IPS DF 6.9 (cell line): ENCODE data around the gene ARID1A.
A peak's percentile ranks its signal among the peaks of the same experiment; 100 is the strongest.

Source experiments
- DNase-seq: peaks from one replicate; pipeline ENCODE4 v3.0.0-alpha.2; 2013; ENCODE audit warnings: low read depth, low spot score
- H3K27ac ChIP-seq: one replicate; pipeline ENCODE4 v1.5.1; 2013; ENCODE audit warnings: low read length, control low read depth
- H3K27me3 ChIP-seq: 2 replicates; pipeline ENCODE4 v1.6.1; 2013; ENCODE audit warnings: mild to moderate bottlenecking, low read length; ENCODE audit not compliant: control insufficient read depth, insufficient read depth
- H3K36me3 ChIP-seq: 2 replicates; pipeline ENCODE4 v1.6.1; 2013; ENCODE audit warnings: low read length; ENCODE audit not compliant: control insufficient read depth, insufficient read depth
- H3K4me1 ChIP-seq: 2 replicates; pipeline ENCODE4 v1.6.1; 2013; ENCODE audit warnings: low read length; ENCODE audit not compliant: control insufficient read depth, insufficient read depth
- H3K4me3 ChIP-seq: 2 replicates; pipeline ENCODE4 v1.5.1; 2013; ENCODE audit warnings: mild to moderate bottlenecking, low read length
- H3K9me3 ChIP-seq: 2 replicates; pipeline ENCODE4 v1.6.1; 2013; ENCODE audit warnings: low read length, inconsistent platforms; ENCODE audit not compliant: control insufficient read depth, insufficient read depth
- WGBS: extraction: QIAGEN DNeasy Blood & Tissue Kit; methylation state at CpG from one replicate; pipeline ENCODE4 v1.1.7; 2013; ENCODE audit warnings: mixed read lengths, missing lambda C conversion rate; ENCODE audit not compliant: insufficient read length, insufficient coverage; 5-methylcytosine and 5-hydroxymethylcytosine counted together

Gene ARID1A

GRCh38 chr1:26692211-26692792 lies 3.5 kb upstream of the ARID1A start:
- Histone ChIP-seq H3K36me3 (no peaks in the 10 kb centered on the region), H3K27ac (peak overlapping the region; percentile 4), H3K4me3 (peak overlapping the region; percentile 37; the same call in 1 of the 2 replicates), H3K4me1 (no peaks in the 10 kb centered on the region; the same call in 1 of the 2 replicates), H3K27me3 (no peaks in the 10 kb centered on the region), H3K9me3 (no peaks in the 10 kb centered on the region)
- DNase-seq: no peak
- no CpG with 5 or more reads among the region's 30 CpGs for WGBS

- DNase-seq: peak; percentile 96
- H3K27ac ChIP-seq: peak overlapping the region; percentile 4
- H3K4me3 ChIP-seq: peak overlapping the region; percentile 37; the same call in 1 of the 2 replicates
- H3K9me3 ChIP-seq: no peaks in the 10 kb centered on the region
- no peaks in the 10 kb centered on the region; the same call in 1 of the 2 replicates for H3K4me1 ChIP-seq
- H3K36me3 ChIP-seq: no peaks in the 10 kb centered on the region
- H3K27me3 ChIP-seq: no peaks in the 10 kb centered on the region
- no CpG with 5 or more reads among the region's 34 CpGs for WGBS
These were observed 2.9 kb upstream of the ARID1A start for GRCh38 chr1:26692793-26693490.

- no peaks in the 10 kb centered on the region; the same call in 1 of the 2 replicates for H3K4me1 ChIP-seq
- no peaks in the 10 kb centered on the region for H3K36me3 ChIP-seq
- H3K27ac ChIP-seq: no peak overlapping the region
- H3K9me3 ChIP-seq: no peaks in the 10 kb centered on the region
- H3K4me3 ChIP-seq: no peak overlapping the region
- H3K27me3 ChIP-seq: no peaks in the 10 kb centered on the region
- DNase-seq: no peak
- no CpG with 5 or more reads among the region's 7 CpGs for WGBS
These were observed 1.9 kb upstream of the ARID1A start for GRCh38 chr1:26693599-26694572.

- Histone ChIP-seq H3K4me1 (no peaks in the 10 kb centered on the region; the same call in 1 of the 2 replicates), H3K27me3 (no peaks in the 10 kb centered on the region), H3K36me3 (no peaks in the 10 kb centered on the region), H3K9me3 (no peaks in the 10 kb centered on the region), H3K27ac (no peak overlapping the region), H3K4me3 (peak overlapping the region; percentile 77; the same call in 1 of the 2 replicates)
- DNase-seq: no peak
- WGBS: no CpG with 5 or more reads among the region's 14 CpGs
These were observed 1.0 kb upstream of the ARID1A start for GRCh38 chr1:26694638-26695355.

GRCh38 chr1:26696119-26696653 lies 371 bp downstream of the ARID1A start:
- Histone ChIP-seq H3K36me3 (no peaks in the 10 kb centered on the region), H3K9me3 (no peaks in the 10 kb centered on the region), H3K4me1 (peaks cover 3% of the 10 kb centered on the region; the same call in 1 of the 2 replicates), H3K27ac (no peak overlapping the region), H3K27me3 (no peaks in the 10 kb centered on the region), H3K4me3 (peak overlapping the region; percentile 77)
- DNase-seq: no peak
- no CpG with 5 or more reads among the region's 72 CpGs for WGBS

- H3K4me1 ChIP-seq: peaks cover 3% of the 10 kb centered on the region; the same call in 1 of the 2 replicates
- H3K36me3 ChIP-seq: no peaks in the 10 kb centered on the region
- no peak for DNase-seq
- H3K4me3 ChIP-seq: peak overlapping the region; percentile 77
- no CpG with 5 or more reads among the region's 98 CpGs for WGBS
- no peak overlapping the region for H3K27ac ChIP-seq
- no peaks in the 10 kb centered on the region for H3K9me3 ChIP-seq
- no peaks in the 10 kb centered on the region for H3K27me3 ChIP-seq
These were observed 1.0 kb downstream of the ARID1A start for GRCh38 chr1:26696654-26697430.

GRCh38 chr1:26697431-26697977 lies 1.7 kb downstream of the ARID1A start:
- WGBS: no CpG with 5 or more reads among the region's 30 CpGs
- Histone ChIP-seq H3K36me3 (no peaks in the 10 kb centered on the region), H3K4me3 (peak overlapping the region; percentile 77), H3K9me3 (no peaks in the 10 kb centered on the region), H3K27me3 (no peaks in the 10 kb centered on the region), H3K27ac (no peak overlapping the region), H3K4me1 (peaks cover 4% of the 10 kb centered on the region; the same call in 1 of the 2 replicates)
- no peak for DNase-seq

- Histone ChIP-seq H3K4me1 (peaks cover 4% of the 10 kb centered on the region; the same call in 1 of the 2 replicates), H3K27ac (no peak overlapping the region), H3K36me3 (no peaks in the 10 kb centered on the region)
These were observed 2.4 kb downstream of the ARID1A start for GRCh38 chr1:26697978-26698849.

More at GRCh38 chr1:26697978-26698849, 2.4 kb downstream of the ARID1A start:
- no peak for DNase-seq
- Histone ChIP-seq H3K9me3 (no peaks in the 10 kb centered on the region), H3K27me3 (no peaks in the 10 kb centered on the region), H3K4me3 (peak overlapping the region; percentile 77)
- no CpG with 5 or more reads among the region's 8 CpGs for WGBS
